KMS-11 (cell line): ENCODE measurements around the gene KANSL1.

ENCODE experiments used
- H2AFZ ChIP-seq: fragments of 200-600 bp; sonication (generic); 2 replicates; pipeline ENCODE4 v1.6.1; 2016; ENCODE audit warnings: antibody characterized with exemption, mixed run types, low read depth
- H3K27ac ChIP-seq: fragments of 200-600 bp; sonication (generic); 2 replicates; pipeline ENCODE4 v1.6.1; 2016; ENCODE audit warnings: mild to moderate bottlenecking, mixed run types
- H3K27me3 ChIP-seq: fragments of 200-600 bp; sonication (generic); 2 replicates; pipeline ENCODE4 v1.6.1; 2017; ENCODE audit warnings: mild to moderate bottlenecking, low read depth, mixed run types, moderate library complexity; ENCODE audit not compliant: insufficient read depth
- H3K36me3 ChIP-seq: fragments of 200-600 bp; sonication (generic); 2 replicates; pipeline ENCODE4 v1.6.1; 2017; ENCODE audit warnings: mild to moderate bottlenecking, mixed run types; ENCODE audit not compliant: insufficient read depth
- H3K4me1 ChIP-seq: fragments of 200-600 bp; sonication (generic); 2 replicates; pipeline ENCODE4 v1.6.1; 2016; ENCODE audit warnings: mild to moderate bottlenecking, low read depth, mixed run types; ENCODE audit not compliant: poor library complexity, severe bottlenecking
- H3K4me2 ChIP-seq: fragments of 200-600 bp; sonication (generic); 2 replicates; pipeline ENCODE4 v1.7.0; 2016; ENCODE audit warnings: mild to moderate bottlenecking, mixed run types
- H3K4me3 ChIP-seq: fragments of 200-600 bp; sonication (generic); IDR thresholded peaks from 2 replicates; pipeline ENCODE4 v1.6.1; 2017; ENCODE audit warnings: low read depth, low read length, mixed read lengths; ENCODE audit not compliant: insufficient read depth
- H3K79me2 ChIP-seq: fragments of 200-600 bp; sonication (generic); 2 replicates; pipeline ENCODE4 v1.6.1; 2016; ENCODE audit warnings: low read depth, mixed run types; ENCODE audit not compliant: insufficient read depth
- H3K9ac ChIP-seq: fragments of 200-600 bp; sonication (generic); 2 replicates; pipeline ENCODE4 v1.6.1; 2016; ENCODE audit warnings: mild to moderate bottlenecking, mixed run types
- H4K20me1 ChIP-seq: fragments of 200-600 bp; sonication (generic); 2 replicates; pipeline ENCODE4 v1.6.1; 2016; ENCODE audit warnings: mild to moderate bottlenecking, mixed run types; ENCODE audit not compliant: insufficient read depth
- CTCF ChIP-seq: fragments of 200-600 bp; sonication (generic); conservative IDR thresholded peaks from 2 replicates; pipeline ENCODE4 v1.6.1; 2017; ENCODE audit warnings: low read depth, mild to moderate bottlenecking, antibody characterized with exemption, low read length, moderate library complexity, mixed read lengths

KANSL1 gene

GRCh38 chr17:46125831-46126230 lies 67.4 kb downstream of the KANSL1 start:
- Histone ChIP-seq H3K27ac (no peak overlapping the region), H3K4me3 (no peak overlapping the region), H3K9ac (no peak overlapping the region), H3K27me3 (no peaks in the 10 kb centered on the region), H3K79me2 (peaks cover 98% of the 10 kb centered on the region), H2AFZ (no peak overlapping the region), H3K36me3 (no peaks in the 10 kb centered on the region), H3K4me2 (0 out of 2 replicates have a peak overlapping the region, but pooled peaks have one; percentile 5), H4K20me1 (no peaks in the 10 kb centered on the region; the same call in none of the 2 replicates), H3K4me1 (peaks cover 96% of the 10 kb centered on the region)
- no peak for TF ChIP-seq CTCF

- H3K4me2 ChIP-seq, result peak overlapping the region; percentile 58
- H3K4me1 ChIP-seq, result peaks cover 96% of the 10 kb centered on the region
- H3K9ac ChIP-seq, result no peak overlapping the region
- H3K27me3 ChIP-seq, result no peaks in the 10 kb centered on the region
- no peaks in the 10 kb centered on the region for H3K36me3 ChIP-seq
- H3K27ac ChIP-seq, result peak overlapping the region; percentile 68; the same call in 1 of the 2 replicates
- H3K4me3 ChIP-seq, result no peak overlapping the region
- H3K79me2 ChIP-seq, result peaks cover 94% of the 10 kb centered on the region
- H2AFZ ChIP-seq, result no peak overlapping the region
- no peaks in the 10 kb centered on the region; the same call in none of the 2 replicates for H4K20me1 ChIP-seq
- TF ChIP-seq CTCF, result no peak
Measured at GRCh38 chr17:46124695-46125592, 68.3 kb downstream of the KANSL1 start.

GRCh38 chr17:46123607-46124006 lies 69.6 kb downstream of the KANSL1 start:
- H4K20me1 ChIP-seq, result no peaks in the 10 kb centered on the region; the same call in none of the 2 replicates
- H3K27ac ChIP-seq, result peak overlapping the region; percentile 68; the same call in 1 of the 2 replicates
- no peak overlapping the region for H2AFZ ChIP-seq
- no peaks in the 10 kb centered on the region for H3K36me3 ChIP-seq
- peak overlapping the region; percentile 58 for H3K4me2 ChIP-seq
- peaks cover 96% of the 10 kb centered on the region for H3K4me1 ChIP-seq
- TF ChIP-seq CTCF, result no peak
- no peaks in the 10 kb centered on the region for H3K27me3 ChIP-seq
- H3K4me3 ChIP-seq, result no peak overlapping the region
- no peak overlapping the region for H3K9ac ChIP-seq
- peaks cover 93% of the 10 kb centered on the region for H3K79me2 ChIP-seq

- Histone ChIP-seq H3K27ac (peak overlapping the region; percentile 68), H4K20me1 (no peaks in the 10 kb centered on the region; the same call in none of the 2 replicates), H3K27me3 (no peaks in the 10 kb centered on the region)
Measured at GRCh38 chr17:46122486-46122871, 70.8 kb downstream of the KANSL1 start.

More at GRCh38 chr17:46122486-46122871, 70.8 kb downstream of the KANSL1 start:
- Histone ChIP-seq H2AFZ (no peak overlapping the region), H3K9ac (peak overlapping the region; percentile 11; the same call in 1 of the 2 replicates), H3K4me1 (peaks cover 96% of the 10 kb centered on the region), H3K4me3 (no peak overlapping the region), H3K4me2 (peak overlapping the region; percentile 58), H3K79me2 (peaks cover 93% of the 10 kb centered on the region), H3K36me3 (no peaks in the 10 kb centered on the region)
- TF ChIP-seq CTCF, result no peak
